Kidney capillary endothelial cell (primary cell): Measurements from ENCODE around the gene SELENOW.
"Not testable (repeated sequence)": the region's sequence is repeated elsewhere in the genome, so short reads cannot be mapped to it uniquely, and the experiment has no call there.

Experiments used
- DNase-seq: peaks from one replicate; pipeline ENCODE4 v3.0.0-alpha.2; 2018; ENCODE audit warnings: low spot score

SELENOW gene

GRCh38 chr19:47778049-47778953 lies at the start of gene SELENOW:
TSS of gene SELENOW (plus strand) at chr19:47778703. CDS start at chr19:47778786, 83 bp downstream.
- DNase-seq = peak; percentile 69

DNA sequence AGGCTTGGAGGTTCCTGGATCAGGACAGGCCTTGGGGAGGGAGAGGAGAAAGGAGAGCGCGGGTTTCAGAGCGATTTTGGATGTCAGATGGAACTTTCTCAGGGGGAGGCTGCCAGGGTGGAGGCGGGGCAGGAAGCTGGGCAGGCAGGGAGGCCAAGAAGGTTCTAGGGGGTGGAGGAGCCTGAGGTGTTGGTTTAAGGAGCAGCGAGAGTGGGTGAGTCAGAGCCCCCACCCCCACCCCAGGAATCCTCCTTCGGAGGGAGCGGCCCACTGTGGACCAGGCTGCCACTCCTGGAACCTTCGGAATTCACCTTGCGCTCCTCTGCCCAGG lies 49.1 kb upstream of the SELENOW start:
- DNase-seq = peak; percentile 52

- peak; percentile 61 for DNase-seq
These were observed 48.5 kb upstream of the SELENOW start for GRCh38 chr19:47729799-47730520.

DNA sequence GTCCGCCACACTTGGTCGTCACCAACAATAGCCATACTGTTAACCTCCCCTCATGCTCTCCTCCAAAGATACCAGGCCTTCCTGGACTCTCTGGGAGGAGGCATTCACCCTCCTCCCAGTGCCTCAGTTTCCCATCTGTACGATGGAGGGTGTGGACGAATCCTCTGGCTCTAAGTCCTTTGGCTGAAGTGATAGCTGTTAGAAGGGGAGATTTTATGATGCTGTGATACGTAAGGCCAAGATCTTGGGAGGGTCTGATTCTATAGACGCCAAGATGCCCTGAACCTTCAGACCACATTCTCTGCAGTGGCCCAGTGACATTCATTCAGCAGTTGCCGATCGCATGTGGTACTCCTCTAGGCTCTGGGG lies 48.0 kb upstream of the SELENOW start:
- no peak for DNase-seq

DNA sequence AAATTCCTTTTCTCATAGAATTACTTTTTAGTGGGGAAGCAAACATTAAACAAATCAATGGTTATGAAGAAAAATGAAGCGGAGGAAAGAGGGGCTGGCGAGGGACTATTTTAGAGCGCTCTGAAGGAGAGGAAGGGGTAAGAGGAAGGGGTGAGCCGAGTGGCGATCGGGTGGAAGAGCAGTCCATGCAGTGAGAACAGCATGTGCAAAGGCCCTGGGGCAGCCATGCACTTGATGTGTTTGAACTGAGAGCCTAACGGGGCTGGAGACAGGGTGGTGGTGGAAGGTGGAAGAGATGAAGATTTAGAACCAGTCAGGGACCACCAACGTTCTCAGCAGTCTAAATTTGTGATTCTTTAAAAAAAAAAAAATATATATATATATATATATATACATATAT lies 47.6 kb upstream of the SELENOW start:
- no peak for DNase-seq

DNA sequence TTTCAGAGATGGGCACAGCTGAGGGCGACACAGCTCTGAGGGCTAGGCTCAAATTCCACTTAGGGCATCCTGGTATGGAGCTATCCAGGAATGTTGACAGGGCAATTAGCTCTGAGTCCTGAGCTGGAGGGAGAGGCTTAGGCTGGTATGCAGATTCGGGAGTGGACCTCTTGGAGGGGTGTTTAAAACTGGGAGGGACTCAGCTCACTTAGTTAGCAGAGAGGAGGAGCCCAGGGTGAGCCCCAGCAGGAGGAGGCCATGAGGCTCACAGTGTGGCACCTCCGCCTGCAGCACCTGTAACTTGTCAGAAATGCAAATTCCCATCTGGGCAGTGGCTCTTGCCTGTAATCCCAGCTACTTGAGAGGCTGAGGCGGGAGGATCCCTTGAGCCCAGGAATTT lies 43.4 kb upstream of the SELENOW start:
- no peak for DNase-seq

DNA sequence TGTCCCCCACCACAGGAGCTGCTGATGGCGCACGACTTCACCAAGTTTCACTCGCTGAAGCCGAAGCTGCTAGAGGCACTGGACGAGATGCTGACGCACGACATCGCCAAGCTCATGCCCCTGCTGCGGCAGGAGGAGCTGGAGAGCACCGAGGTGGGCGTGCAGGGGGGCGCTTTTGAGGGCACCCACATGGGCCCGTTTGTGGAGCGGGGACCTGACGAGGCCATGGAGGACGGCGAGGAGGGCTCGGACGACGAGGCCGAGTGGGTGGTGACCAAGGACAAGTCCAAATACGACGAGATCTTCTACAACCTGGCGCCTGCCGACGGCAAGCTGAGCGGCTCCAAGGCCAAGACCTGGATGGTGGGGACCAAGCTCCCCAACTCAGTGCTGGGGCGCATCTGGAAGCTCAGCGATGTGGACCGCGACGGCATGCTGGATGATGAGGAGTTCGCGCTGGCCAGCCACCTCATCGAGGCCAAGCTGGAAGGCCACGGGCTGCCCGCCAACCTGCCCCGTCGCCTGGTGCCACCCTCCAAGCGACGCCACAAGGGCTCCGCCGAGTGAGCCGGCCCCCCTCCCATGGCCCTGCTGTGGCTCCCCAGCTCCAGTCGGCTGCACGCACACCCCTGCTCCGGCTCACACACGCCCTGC lies 37.5 kb upstream of the SELENOW start:
- DNase-seq = no peak

GRCh38 chr19:47741544-47742140 lies 36.9 kb upstream of the SELENOW start:
- no peak for DNase-seq

GRCh38 chr19:47742634-47743033 lies 35.9 kb upstream of the SELENOW start:
- no peak for DNase-seq

- DNase-seq = peak; percentile 93
These were observed 33.2 kb upstream of the SELENOW start, which contains the start of gene NOP53 for GRCh38 chr19:47745010-47745901. TSS of gene NOP53 (plus strand) at chr19:47745546. CDS start at chr19:47745560, 14 bp downstream.

- DNase-seq = not testable (repeated sequence)
These were observed 32.4 kb upstream of the SELENOW start for GRCh38 chr19:47746129-47746528.

DNA sequence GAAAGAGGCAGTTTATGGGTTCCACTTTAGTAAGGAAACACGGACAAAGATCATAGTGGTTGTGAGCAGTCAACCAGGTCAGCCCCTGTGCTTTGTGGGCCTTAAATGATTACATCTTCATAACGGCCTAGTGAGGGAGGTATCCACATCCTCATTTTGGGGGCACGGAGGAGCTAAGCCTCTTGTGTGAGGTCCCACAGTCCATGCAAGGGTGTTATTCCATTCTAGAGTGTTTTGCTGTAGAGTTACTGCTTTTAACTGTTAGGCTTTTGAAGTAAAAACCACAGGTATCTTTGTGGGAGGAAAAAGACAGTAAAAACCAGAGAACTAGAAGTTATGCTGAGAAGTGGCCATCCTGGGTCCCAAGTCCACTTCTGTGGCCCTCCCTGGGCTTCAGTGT lies 29.2 kb upstream of the SELENOW start:
- no peak for DNase-seq

DNA sequence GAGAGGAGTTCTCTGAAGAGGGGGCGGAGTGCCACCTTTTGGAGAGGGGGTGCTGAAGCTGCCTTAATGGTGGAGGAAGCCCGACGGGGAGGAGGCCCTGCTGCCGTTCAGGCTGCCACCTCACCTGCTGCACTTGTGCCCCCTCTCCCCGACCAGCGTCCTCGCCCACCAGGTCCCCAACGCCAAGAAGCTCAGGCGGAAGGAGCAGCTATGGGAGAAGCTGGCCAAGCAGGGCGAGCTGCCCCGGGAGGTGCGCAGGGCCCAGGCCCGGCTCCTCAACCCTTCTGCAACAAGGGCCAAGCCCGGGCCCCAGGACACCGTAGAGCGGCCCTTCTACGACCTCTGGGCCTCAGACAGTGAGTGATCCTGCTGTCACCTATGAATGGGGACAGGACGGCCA lies 27.8 kb upstream of the SELENOW start:
- no peak for DNase-seq

GRCh38 chr19:47752440-47753211 lies 25.9 kb upstream of the SELENOW start:
- DNase-seq = no peak

- DNase-seq = no peak
These were observed 24.1 kb upstream of the SELENOW start for GRCh38 chr19:47754206-47755064.

DNA sequence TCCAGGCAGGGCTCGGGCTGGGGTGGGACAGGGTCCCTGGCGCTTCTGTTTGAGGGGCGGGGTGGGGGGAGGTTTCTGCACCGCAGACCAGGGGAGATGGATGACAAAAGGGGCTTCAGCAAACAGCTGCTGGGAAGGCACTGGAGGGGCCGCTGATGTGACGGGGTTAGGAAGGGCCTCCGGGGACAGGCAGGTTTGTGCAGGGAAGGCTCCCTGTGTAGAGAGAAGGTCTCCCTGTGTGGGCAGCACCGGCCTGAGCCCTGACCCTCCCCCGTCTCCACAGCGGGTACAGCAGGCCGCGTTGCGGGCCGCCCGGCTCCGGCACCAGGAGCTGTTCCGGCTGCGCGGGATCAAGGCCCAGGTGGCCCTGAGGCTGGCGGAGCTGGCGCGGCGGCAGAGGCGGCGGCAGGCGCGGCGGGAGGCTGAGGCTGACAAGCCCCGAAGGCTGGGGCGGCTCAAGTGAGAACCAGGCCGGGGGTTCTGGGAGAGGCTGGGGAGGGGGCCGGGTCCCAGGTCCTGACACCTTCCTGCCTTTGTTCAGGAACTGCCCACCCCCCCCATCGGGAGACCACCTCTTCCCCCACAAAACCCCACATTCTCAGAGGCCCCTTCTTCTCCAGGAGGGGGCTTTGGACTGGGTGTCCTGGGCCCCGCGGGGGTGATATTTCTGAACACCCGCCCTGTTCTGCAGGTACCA lies 23.3 kb upstream of the SELENOW start:
- no peak for DNase-seq

GRCh38 chr19:47755762-47756626 lies 22.5 kb upstream of the SELENOW start:
- DNase-seq = no peak

DNA sequence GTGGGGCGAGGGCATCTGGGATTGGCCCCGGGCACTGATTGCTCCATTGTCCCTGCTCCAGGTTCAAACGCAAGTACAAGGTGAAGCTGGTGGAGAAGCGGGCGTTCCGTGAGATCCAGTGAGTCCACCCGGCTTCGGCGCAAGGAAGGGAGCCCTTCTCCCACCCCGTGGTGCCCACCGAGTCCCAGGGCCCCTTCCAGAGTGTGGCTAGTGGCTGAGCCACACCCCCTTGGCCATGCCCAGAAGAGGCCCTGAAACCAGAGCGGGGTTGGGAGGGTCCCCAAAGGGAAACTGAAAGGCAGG lies 21.9 kb upstream of the SELENOW start:
- no peak for DNase-seq
